Ovary (tissue), 9 donors: ENCODE measurements around the gene TNS1. TPM values are rescaled to one million over a fixed set of nuclear protein-coding genes. Genes with fewer than 3 reads are reported as not detected.

Experiments used
- DNase-seq, 5 donors: peaks; one replicate each; pipeline ENCODE4 v3.0.0-alpha.2; 2019 to 2020
- H3K27ac ChIP-seq, 2 donors: fragments of 200-600 bp; one replicate each; pipeline versions ENCODE4 v1.5.1 to v1.8.0; 2019 to 2022
- H3K27me3 ChIP-seq: fragments of 200-600 bp; one replicate; pipeline ENCODE4 v1.8.0; 2022
- H3K36me3 ChIP-seq: fragments of 200-600 bp; sonication (generic); one replicate; pipeline ENCODE4 v1.5.1; 2019
- H3K4me1 ChIP-seq: one replicate; pipeline ENCODE4 v1.8.1; 2013; ENCODE audit warnings: mild to moderate bottlenecking, moderate library complexity; ENCODE audit not compliant: insufficient read depth
- H3K4me3 ChIP-seq: fragments of 200-600 bp; sonication (generic); one replicate; pipeline ENCODE4 v1.5.1; 2017
- H3K9me3 ChIP-seq, 2 donors: fragments of 200-600 bp in 1 of 2; sonication (generic) in 1 of 2; one replicate each; pipeline versions ENCODE4 v1.5.1 to v1.8.1; 2013 to 2019; ENCODE audit warnings: mild to moderate bottlenecking in 1 of 2, moderate library complexity in 1 of 2
- CTCF ChIP-seq, 3 donors: fragments of 450-650 bp in 2 of 3; fragments of 200-600 bp in 1 of 3; IDR thresholded peaks; one replicate each; pipeline versions ENCODE4 v1.5.1 to v1.8.0; 2016 to 2022; ENCODE audit warnings: antibody characterized with exemption in 3 of 3, mild to moderate bottlenecking in 1 of 3
- EP300 ChIP-seq: sonication (generic); formaldehyde crosslinking; IDR thresholded peaks from one replicate; pipeline ENCODE4 v1.6.1; 2017; ENCODE audit warnings: antibody characterized with exemption
- POLR2A ChIP-seq: fragments of 450-650 bp; IDR thresholded peaks from one replicate; pipeline ENCODE4 v1.6.1; 2017; ENCODE audit warnings: antibody characterized with exemption, mild to moderate bottlenecking, moderate library complexity
- WGBS, 3 donors: extraction: QIAGEN DNeasy Blood & Tissue Kit in 1 of 3; methylation state at CpG; one replicate each; pipeline versions ENCODE4 v1.1.5 to v1.1.7; 2013 to 2017; 5-methylcytosine and 5-hydroxymethylcytosine counted together
- intact Hi-C, 4 donors: fragments of 100-400 bp; cut with DNase I; formaldehyde crosslinking; loops; one replicate each; pipeline versions ENCODE4 v1.11.0 to v1.15.1; 2022 to 2023
- polyA plus RNA-seq, 2 donors: library from polyadenylated mRNA; stranded (reverse); fragments of 200-250 nt in 1 of 2; fragments of 350-450 nt in 1 of 2; fragmentation: Illumina TruSeq in 1 of 2; extraction: RNeasy Lipid Tissue Mini Kit (QIAGEN cat#74804) in 1 of 2; gene quantifications; one replicate each; pipeline ENCODE4 v1.2.3, GENCODE V29; 2013 to 2014
- total RNA-seq, 7 donors: library from RNA; depleted of rRNA in 2 of 7; stranded (reverse); fragments of >200 nt in 2 of 7; fragmentation: NEBNext Ultra II Directional in 3 of 7; extraction: Animal tissue kit (Norgen Biotek cat#: 25700) in 3 of 7; gene quantifications; one replicate each; pipeline versions ENCODE4 v1.1.0 to v1.2.4, GENCODE V29; 2016 to 2023
- donor health status: DM: no; HTN: no; CAD: no; lungs with moderate emphysema.
- donor health status: DM: no; HTN: no; CAD: no.
- donor health status: Bipolar disorder and iron deficiency.
- donor health status: DM: yes; HTN: yes; CAD: no.
- donor health status: DM: no; HTN: no; CAD: no.
- donor health status: DM: yes; HTN: yes; CAD: no.

TNS1 gene
- total and polyA plus RNA-seq, 9 donors = 140 to 568 (median 356) TPM

- H3K4me1 ChIP-seq = peaks cover 8% of the 10 kb centered on the region
- H3K9me3 ChIP-seq = no peaks in the 10 kb centered on the region
- H3K27ac ChIP-seq = no peak overlapping the region
- H3K36me3 ChIP-seq = no peaks in the 10 kb centered on the region
- no peaks in the 10 kb centered on the region for H3K27me3 ChIP-seq
- DNase-seq = no peak
- TF ChIP-seq POLR2A = no peak
- TF ChIP-seq CTCF (IDR thresholded peaks at IDR 0.05) = no peak
- TF ChIP-seq EP300 = no peak
- intact Hi-C loops = loop anchor here in 1 of 4 donors (10.0 kb wide), 1 partner anchor 1159 kb away; the partner anchor contains the start of genes CNPPD1, RETREG2 and SLC23A3
- no peak overlapping the region for H3K4me3 ChIP-seq
- WGBS, 3 donors = 62 to 67% (median 63%) methylated on average over 11 of the region's 11 CpGs
Measured at GRCh38 chr2:218015586-218016521, 13.1 kb upstream of the TNS1 start.

DNA sequence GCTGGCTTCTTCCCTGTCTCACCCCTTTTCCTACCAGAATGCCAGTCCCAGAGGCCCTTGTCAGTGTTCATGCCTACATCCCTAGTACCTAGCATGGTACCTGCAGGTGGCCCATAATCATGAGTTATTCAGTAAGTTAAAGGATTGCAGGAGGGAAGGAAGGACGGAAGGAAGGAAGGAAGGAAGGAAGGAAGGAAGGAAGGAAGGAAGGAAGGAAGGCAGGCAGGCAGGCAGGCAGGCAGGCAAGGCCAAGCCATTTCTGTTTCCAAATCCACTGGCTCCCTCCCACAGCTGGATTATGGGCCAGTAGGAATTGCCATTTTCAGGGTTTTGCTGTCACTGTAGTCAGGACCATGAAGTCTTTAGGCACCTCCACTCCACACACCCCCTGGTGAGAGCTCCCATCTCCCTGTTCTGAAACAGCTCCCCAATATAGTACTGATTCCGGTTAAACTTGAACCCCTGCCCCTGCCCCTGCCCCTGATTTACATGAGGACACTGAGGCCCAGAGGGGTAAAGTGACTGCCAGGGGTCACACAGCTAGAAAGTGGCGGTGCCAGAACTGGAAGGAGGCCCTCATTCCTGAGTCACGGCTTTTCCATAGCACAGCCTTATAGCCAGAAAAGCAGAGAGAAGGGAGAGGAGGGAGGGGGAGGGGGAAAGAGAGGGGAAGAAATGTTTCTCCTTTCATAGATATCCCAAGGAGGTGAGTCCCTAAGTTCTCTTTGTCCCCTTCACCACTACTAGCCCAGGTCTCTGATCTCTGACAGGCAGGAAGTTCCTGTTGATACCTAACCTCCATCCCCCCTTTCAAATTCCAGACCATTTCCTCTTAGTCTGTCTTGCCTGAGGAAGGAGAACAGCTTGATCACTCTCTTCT, 12.2 kb upstream of the TNS1 start:
- DNase-seq = no peak
- Histone ChIP-seq H3K4me3 (no peak overlapping the region), H3K36me3 (no peaks in the 10 kb centered on the region), H3K9me3 (no peaks in the 10 kb centered on the region), H3K27ac (no peak overlapping the region), H3K27me3 (no peaks in the 10 kb centered on the region), H3K4me1 (peaks cover 8% of the 10 kb centered on the region)
- no peak for TF ChIP-seq EP300
- no peak for TF ChIP-seq CTCF (IDR thresholded peaks at IDR 0.05)
- no peak for TF ChIP-seq POLR2A
- intact Hi-C loops = loop anchor here in 1 of 4 donors (10.0 kb wide), 1 partner anchor 1160 kb away; the partner anchor contains the start of genes CNPPD1, RETREG2 and SLC23A3
- WGBS, 3 donors = 71 to 89% (median 88%) methylated on average over 3 to 4 of the region's 4 CpGs

DNA sequence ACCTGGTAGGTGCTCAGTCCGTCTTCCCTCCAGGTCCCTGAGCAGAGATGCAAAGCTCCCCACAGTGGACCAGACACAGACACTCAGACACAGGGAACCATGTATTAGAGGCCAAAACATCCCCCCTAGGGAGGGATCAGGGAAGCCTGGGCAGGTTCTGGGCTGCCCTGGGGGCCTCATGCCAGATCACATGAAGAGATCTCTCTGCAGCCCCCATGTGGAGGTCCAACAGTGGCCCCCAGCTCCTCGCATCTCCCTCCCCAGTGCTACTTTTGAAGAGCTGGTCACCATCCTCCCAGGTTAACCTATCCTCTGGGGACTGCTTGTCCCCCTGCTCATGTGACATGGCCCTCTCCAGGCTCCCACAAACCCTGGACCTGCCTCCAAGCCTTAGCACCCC, 10.5 kb upstream of the TNS1 start:
- TF ChIP-seq EP300 (no peak), CTCF (IDR thresholded peaks at IDR 0.05) (no peak), POLR2A (no peak)

GRCh38 chr2:218012284-218012683, 9.5 kb upstream of the TNS1 start:
- TF ChIP-seq EP300 = no peak
- TF ChIP-seq CTCF (IDR thresholded peaks at IDR 0.05) = no peak
- no peak for TF ChIP-seq POLR2A
- Histone ChIP-seq H3K9me3 (no peaks in the 10 kb centered on the region), H3K27me3 (no peaks in the 10 kb centered on the region), H3K4me3 (no peak overlapping the region), H3K36me3 (no peaks in the 10 kb centered on the region), H3K4me1 (peaks cover 2% of the 10 kb centered on the region), H3K27ac (no peak overlapping the region)
- intact Hi-C loops = loop anchor here in 1 of 4 donors (10.0 kb wide), 1 partner anchor 1163 kb away; the partner anchor contains the start of genes CNPPD1, RETREG2 and SLC23A3
- 89 to 96% (median 91%) methylated on average over 1 of the region's 1 CpG for WGBS, 3 donors
- DNase-seq = no peak

More for the DNA sequence above, 10.5 kb upstream of the TNS1 start:
- Histone ChIP-seq H3K4me3 (no peak overlapping the region), H3K27me3 (no peaks in the 10 kb centered on the region), H3K9me3 (no peaks in the 10 kb centered on the region), H3K27ac (no peak overlapping the region), H3K36me3 (no peaks in the 10 kb centered on the region), H3K4me1 (peaks cover 8% of the 10 kb centered on the region)
- 91 to 98% (median 93%) methylated on average over 2 of the region's 2 CpGs for WGBS, 3 donors
- intact Hi-C loops = loop anchor here in 1 of 4 donors (10.0 kb wide), 1 partner anchor 1162 kb away; the partner anchor contains the start of genes CNPPD1, RETREG2 and SLC23A3
- DNase-seq = no peak
